Neural progenitor cell (in vitro differentiated cells): ENCODE results near the gene NR2F1-AS1.

Experiments used
- EZH2 ChIP-seq: fragments of 200-600 bp; sonication (generic); IDR thresholded peaks from 2 replicates; pipeline ENCODE4 v1.6.1; 2017; ENCODE audit warnings: antibody characterized with exemption, mild to moderate bottlenecking, moderate library complexity
- EZH2phosphoT487 ChIP-seq: fragments of 200-600 bp; sonication (generic); IDR thresholded peaks from 2 replicates; pipeline ENCODE4 v1.6.1; 2017; ENCODE audit warnings: antibody characterized with exemption
- TF ChIP-seq, protein P1 (sequence below): fragments of 200-600 bp; sonication (generic); IDR thresholded peaks from 2 replicates; pipeline ENCODE4 v1.5.1; 2017; ENCODE audit warnings: antibody characterized with exemption, mild to moderate bottlenecking

DNA sequence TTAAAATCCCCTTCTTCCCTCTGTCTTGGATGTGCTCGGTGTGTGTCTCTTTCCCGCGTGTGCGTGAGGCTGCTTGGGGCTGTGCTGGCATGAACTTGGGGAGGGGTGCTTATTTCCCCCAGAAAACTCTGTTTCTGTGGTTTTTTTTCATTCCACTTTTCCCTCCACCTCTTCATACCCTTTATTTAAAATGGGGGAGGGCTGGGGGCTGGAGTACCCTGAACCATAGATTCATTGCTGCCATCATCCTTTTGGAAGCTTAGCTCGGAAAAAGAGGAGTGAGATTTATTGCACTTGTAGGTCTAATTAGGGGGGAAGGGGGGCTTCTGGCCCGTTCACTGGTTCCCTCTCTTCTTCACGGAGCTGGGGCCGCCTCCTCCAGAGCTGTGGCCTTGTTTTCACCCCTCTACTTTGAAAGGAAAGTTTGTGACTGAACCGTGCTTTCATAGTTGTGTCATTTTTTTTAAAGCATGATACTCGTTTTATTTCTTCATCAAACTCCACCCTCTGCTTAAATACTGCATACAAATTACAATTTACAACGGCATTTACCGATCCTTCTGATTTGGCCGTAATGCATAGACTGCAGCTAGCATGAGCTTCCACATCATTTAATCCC lies 4.9 kb upstream of the NR2F1-AS1 start:
- TF ChIP-seq, protein P1, sequence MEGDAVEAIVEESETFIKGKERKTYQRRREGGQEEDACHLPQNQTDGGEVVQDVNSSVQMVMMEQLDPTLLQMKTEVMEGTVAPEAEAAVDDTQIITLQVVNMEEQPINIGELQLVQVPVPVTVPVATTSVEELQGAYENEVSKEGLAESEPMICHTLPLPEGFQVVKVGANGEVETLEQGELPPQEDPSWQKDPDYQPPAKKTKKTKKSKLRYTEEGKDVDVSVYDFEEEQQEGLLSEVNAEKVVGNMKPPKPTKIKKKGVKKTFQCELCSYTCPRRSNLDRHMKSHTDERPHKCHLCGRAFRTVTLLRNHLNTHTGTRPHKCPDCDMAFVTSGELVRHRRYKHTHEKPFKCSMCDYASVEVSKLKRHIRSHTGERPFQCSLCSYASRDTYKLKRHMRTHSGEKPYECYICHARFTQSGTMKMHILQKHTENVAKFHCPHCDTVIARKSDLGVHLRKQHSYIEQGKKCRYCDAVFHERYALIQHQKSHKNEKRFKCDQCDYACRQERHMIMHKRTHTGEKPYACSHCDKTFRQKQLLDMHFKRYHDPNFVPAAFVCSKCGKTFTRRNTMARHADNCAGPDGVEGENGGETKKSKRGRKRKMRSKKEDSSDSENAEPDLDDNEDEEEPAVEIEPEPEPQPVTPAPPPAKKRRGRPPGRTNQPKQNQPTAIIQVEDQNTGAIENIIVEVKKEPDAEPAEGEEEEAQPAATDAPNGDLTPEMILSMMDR: no peak
- TF ChIP-seq EZH2 (no peak), EZH2phosphoT487 (peak; percentile 16)
